ENCODE data around the gene EIF4E. TPM values are rescaled to one million over a fixed set of nuclear protein-coding genes. Genes with fewer than 3 reads are reported as not detected.
"Not testable (repeated sequence)": the region's sequence is repeated elsewhere in the genome, so short reads cannot be mapped to it uniquely, and the experiment has no call there.

EIF4E gene
- total RNA-seq, 2 experiments from 2014 or later, result 103 to 105 TPM

DNA sequence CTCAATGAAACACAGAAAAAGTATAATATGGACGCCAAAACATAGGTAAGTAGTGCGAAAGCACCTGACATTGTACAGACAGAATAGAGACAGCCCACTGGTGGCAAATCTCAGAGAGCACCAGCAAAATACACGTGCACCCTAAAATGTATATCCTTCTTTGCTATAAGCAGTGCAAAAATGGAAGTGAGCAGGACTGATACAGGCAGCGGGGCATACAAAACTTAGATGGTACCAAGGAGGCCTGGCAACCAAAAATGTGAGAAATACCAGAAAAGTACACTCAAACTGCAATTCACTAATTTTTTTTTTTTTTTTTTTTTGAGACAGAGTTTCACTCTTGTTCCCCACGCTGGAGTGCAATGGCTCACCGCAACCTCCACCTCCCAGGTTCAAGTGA lies 63.9 kb downstream of the EIF4E start:
- ChIA-PET CTCF (no interaction called here), POLR2A (no interaction called here)
- no peak for ATAC-seq
- Mint-ChIP-seq H3K4me3 (no peak overlapping the region), H3K27ac (no peak overlapping the region), H3K27me3 (ENCODE audit: low read depth) (no peaks in the 10 kb centered on the region), H3K4me1 (ENCODE audit: low read depth) (no peaks in the 10 kb centered on the region), H3K9me3 (ENCODE audit: insufficient read depth) (no peaks in the 10 kb centered on the region), H3K36me3 (ENCODE audit: low read depth) (no peaks in the 10 kb centered on the region)
- DNase-seq, result no peak

GRCh38 chr4:98864560-98864959 lies 64.4 kb downstream of the EIF4E start:
- Mint-ChIP-seq H3K9me3 (ENCODE audit: insufficient read depth) (no peaks in the 10 kb centered on the region), H3K4me1 (ENCODE audit: low read depth) (no peaks in the 10 kb centered on the region), H3K27ac (no peak overlapping the region), H3K36me3 (ENCODE audit: low read depth) (no peaks in the 10 kb centered on the region), H3K27me3 (ENCODE audit: low read depth) (no peaks in the 10 kb centered on the region), H3K4me3 (no peak overlapping the region)
- CTCF ChIA-PET, result interaction anchor here (1.0 kb wide), 1 partner anchor 31 kb away, joined by 3 read pairs; no protein-coding TSS in a partner anchor
- DNase-seq, result no peak
- ATAC-seq, result no peak
- POLR2A ChIA-PET, result no interaction called here

GRCh38 chr4:98862371-98862770 lies 66.6 kb downstream of the EIF4E start:
- Mint-ChIP-seq H3K36me3 (ENCODE audit: low read depth) (no peaks in the 10 kb centered on the region), H3K4me1 (ENCODE audit: low read depth) (no peaks in the 10 kb centered on the region), H3K27ac (no peak overlapping the region), H3K27me3 (ENCODE audit: low read depth) (no peaks in the 10 kb centered on the region), H3K9me3 (ENCODE audit: insufficient read depth) (no peaks in the 10 kb centered on the region), H3K4me3 (no peak overlapping the region)
- ATAC-seq (no peak), DNase-seq (no peak)
- ChIA-PET CTCF (no interaction called here), POLR2A (no interaction called here)

GRCh38 chr4:98861100-98861884 lies 67.6 kb downstream of the EIF4E start:
- no peak for ATAC-seq
- POLR2A ChIA-PET, result interaction anchor here (0.6 kb wide), 1 partner anchor 83 kb away, joined by 3 read pairs; no protein-coding TSS in a partner anchor
- Mint-ChIP-seq H3K4me1 (ENCODE audit: low read depth) (no peaks in the 10 kb centered on the region), H3K27me3 (ENCODE audit: low read depth) (no peaks in the 10 kb centered on the region), H3K27ac (no peak overlapping the region), H3K4me3 (no peak overlapping the region), H3K36me3 (ENCODE audit: low read depth) (no peaks in the 10 kb centered on the region), H3K9me3 (ENCODE audit: insufficient read depth) (no peaks in the 10 kb centered on the region)
- no peak for DNase-seq
- CTCF ChIA-PET, result interaction anchor here (1.6 kb wide), 2 partner anchors 134 to 393 kb away, joined by 5 to 7 read pairs; partner anchors contain the start of gene METAP1

GRCh38 chr4:98851806-98852205 lies 77.1 kb downstream of the EIF4E start:
- Mint-ChIP-seq H3K4me1 (ENCODE audit: low read depth) (no peaks in the 10 kb centered on the region), H3K9me3 (ENCODE audit: insufficient read depth) (peaks cover 8% of the 10 kb centered on the region), H3K36me3 (ENCODE audit: low read depth) (peaks cover 2% of the 10 kb centered on the region), H3K4me3 (no peak overlapping the region), H3K27ac (no peak overlapping the region), H3K27me3 (ENCODE audit: low read depth) (peaks cover 15% of the 10 kb centered on the region)
- ChIA-PET POLR2A (no interaction called here), CTCF (no interaction called here)
- ATAC-seq (no peak), DNase-seq (no peak)

DNA sequence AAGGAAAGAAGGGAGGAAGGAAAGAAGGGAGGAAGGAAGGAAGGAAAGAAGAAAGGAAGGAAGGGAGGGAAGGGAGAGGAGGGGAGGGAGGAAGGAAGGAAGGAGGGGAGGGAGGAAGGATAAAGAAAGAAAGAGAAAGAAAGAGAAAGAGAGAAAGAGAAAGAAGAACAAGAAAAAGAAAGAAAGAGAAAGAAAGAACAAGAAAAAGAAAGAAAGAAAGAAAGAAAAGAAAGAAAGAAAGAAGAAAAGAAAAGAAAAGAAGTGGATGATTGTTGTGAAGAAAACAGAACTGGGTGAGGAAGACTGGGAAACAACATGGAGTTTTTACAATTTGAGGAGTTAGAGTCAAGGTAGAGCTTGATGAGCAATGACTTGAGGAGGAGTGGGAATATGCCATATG lies 78.0 kb downstream of the EIF4E start:
- H3K9me3 Mint-ChIP-seq (ENCODE audit: insufficient read depth), result peaks cover 13% of the 10 kb centered on the region
- no peaks in the 10 kb centered on the region for H3K4me1 Mint-ChIP-seq (ENCODE audit: low read depth)
- peaks cover 5% of the 10 kb centered on the region for H3K36me3 Mint-ChIP-seq (ENCODE audit: low read depth)
- ATAC-seq (no peak), DNase-seq (no peak)
- H3K27me3 Mint-ChIP-seq (ENCODE audit: low read depth), result peaks cover 15% of the 10 kb centered on the region
- ChIA-PET CTCF (no interaction called here), POLR2A (no interaction called here)
- no peak overlapping the region for H3K27ac Mint-ChIP-seq
- H3K4me3 Mint-ChIP-seq, result no peak overlapping the region

GRCh38 chr4:98848448-98848847 lies 80.5 kb downstream of the EIF4E start:
- H3K27me3 Mint-ChIP-seq (ENCODE audit: low read depth), result peaks cover 8% of the 10 kb centered on the region
- peaks cover 6% of the 10 kb centered on the region for H3K36me3 Mint-ChIP-seq (ENCODE audit: low read depth)
- H3K4me1 Mint-ChIP-seq (ENCODE audit: low read depth), result no peaks in the 10 kb centered on the region
- ChIA-PET POLR2A (no interaction called here), CTCF (no interaction called here)
- H3K9me3 Mint-ChIP-seq (ENCODE audit: insufficient read depth), result peaks cover 20% of the 10 kb centered on the region
- DNase-seq, result no peak
- ATAC-seq, result no peak
- no peak overlapping the region for H3K4me3 Mint-ChIP-seq
- no peak overlapping the region for H3K27ac Mint-ChIP-seq

GRCh38 chr4:98845960-98846359 lies 83.0 kb downstream of the EIF4E start:
- peaks cover 6% of the 10 kb centered on the region for H3K36me3 Mint-ChIP-seq (ENCODE audit: low read depth)
- no peak for DNase-seq
- ChIA-PET POLR2A (no interaction called here), CTCF (no interaction called here)
- no peaks in the 10 kb centered on the region for H3K27me3 Mint-ChIP-seq (ENCODE audit: low read depth)
- ATAC-seq, result no peak
- H3K27ac Mint-ChIP-seq, result no peak overlapping the region
- peaks cover 23% of the 10 kb centered on the region for H3K9me3 Mint-ChIP-seq (ENCODE audit: insufficient read depth)
- H3K4me3 Mint-ChIP-seq, result no peak overlapping the region
- no peaks in the 10 kb centered on the region for H3K4me1 Mint-ChIP-seq (ENCODE audit: low read depth)

DNA sequence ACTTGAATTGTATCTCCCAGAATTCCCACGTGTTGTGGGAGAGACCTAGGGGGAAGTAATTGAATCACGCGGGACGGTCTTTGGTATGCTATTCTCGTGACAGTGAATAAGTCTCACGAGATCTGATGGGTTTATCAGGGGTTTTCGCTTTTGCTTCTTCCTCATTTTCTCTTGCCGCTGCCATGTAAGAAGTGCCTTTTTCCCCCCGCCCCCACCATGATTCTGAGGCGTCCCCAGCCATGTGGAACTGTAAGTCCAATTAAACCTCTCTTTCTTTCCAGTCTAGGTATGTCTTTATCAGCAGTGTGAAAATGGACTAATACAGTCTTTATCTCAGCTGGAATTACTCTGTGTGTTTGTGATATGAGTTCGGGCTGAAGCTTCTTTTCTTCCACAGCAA lies 86.0 kb downstream of the EIF4E start:
- H3K27ac Mint-ChIP-seq; ATAC-seq; H3K4me1 Mint-ChIP-seq (ENCODE audit: low read depth); H3K4me3 Mint-ChIP-seq; CTCF ChIA-PET; H3K36me3 Mint-ChIP-seq (ENCODE audit: low read depth); POLR2A ChIA-PET; DNase-seq; H3K27me3 Mint-ChIP-seq (ENCODE audit: low read depth): not testable (repeated sequence)
- peaks cover 23% of the 10 kb centered on the region for H3K9me3 Mint-ChIP-seq (ENCODE audit: insufficient read depth)

DNA sequence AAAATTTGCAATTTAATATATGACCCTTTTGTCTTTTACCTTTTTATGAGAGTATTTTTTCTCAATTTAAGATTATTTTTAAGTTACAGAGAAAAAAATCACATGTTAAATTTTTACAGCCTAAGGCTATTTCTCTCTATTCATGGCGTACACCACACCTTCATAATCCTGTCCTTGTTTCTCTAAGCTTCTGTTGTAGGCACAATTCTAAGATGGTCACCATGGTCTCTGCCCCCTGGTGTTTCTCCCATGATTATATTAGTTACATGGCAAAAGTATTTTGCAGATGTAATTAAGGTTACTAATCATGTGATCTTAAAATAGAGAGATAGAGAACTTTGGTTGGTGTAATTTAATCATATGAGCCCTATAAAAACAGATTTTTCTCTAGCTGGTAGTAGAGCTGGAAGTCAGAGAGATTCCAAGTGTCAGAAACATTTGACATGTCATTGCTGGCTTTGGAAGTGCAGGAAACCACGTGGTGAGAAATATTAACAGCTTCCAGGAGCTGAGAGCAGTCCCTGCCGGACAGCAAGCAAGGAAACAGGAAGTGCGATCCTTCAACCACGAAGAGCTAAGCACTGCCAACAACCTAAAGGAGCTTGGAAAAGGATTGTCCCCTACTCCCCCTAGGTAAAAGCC lies 89.8 kb downstream of the EIF4E start:
- ATAC-seq (no peak), DNase-seq (no peak)
- Mint-ChIP-seq H3K27ac (no peak overlapping the region), H3K27me3 (ENCODE audit: low read depth) (no peaks in the 10 kb centered on the region), H3K4me3 (no peak overlapping the region), H3K36me3 (ENCODE audit: low read depth) (no peaks in the 10 kb centered on the region), H3K4me1 (ENCODE audit: low read depth) (no peaks in the 10 kb centered on the region), H3K9me3 (ENCODE audit: insufficient read depth) (peaks cover 4% of the 10 kb centered on the region)
- POLR2A ChIA-PET, result no interaction called here
- CTCF ChIA-PET, result interaction anchor here (0.7 kb wide), 1 partner anchor 371 kb away, joined by 3 read pairs; no protein-coding TSS in a partner anchor

DNA sequence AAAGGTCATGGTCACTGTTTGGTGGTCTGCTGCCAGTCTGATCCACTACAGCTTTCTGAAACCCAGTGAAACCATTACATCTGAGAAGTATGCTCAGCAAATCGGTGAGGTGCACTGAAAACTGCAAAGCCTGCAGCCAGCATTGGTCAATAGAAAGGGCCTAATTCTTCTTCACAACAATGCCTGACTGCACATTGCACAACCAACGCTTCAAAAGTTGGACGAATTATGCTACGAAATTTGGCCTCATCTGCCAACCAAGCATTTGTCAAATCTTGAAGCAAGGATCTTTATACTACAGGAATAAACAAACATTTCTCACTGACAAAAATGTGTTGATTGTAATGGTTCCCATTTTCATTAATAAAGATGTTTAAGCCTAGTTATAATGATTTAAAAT lies 90.4 kb downstream of the EIF4E start:
- ATAC-seq (no peak), DNase-seq (no peak)
- H3K9me3 Mint-ChIP-seq (ENCODE audit: insufficient read depth), result peaks cover 4% of the 10 kb centered on the region
- ChIA-PET CTCF (no interaction called here), POLR2A (no interaction called here)
- no peak overlapping the region for H3K27ac Mint-ChIP-seq
- no peaks in the 10 kb centered on the region for H3K4me1 Mint-ChIP-seq (ENCODE audit: low read depth)
- H3K4me3 Mint-ChIP-seq, result no peak overlapping the region
- H3K36me3 Mint-ChIP-seq (ENCODE audit: low read depth), result no peaks in the 10 kb centered on the region
- H3K27me3 Mint-ChIP-seq (ENCODE audit: low read depth), result no peaks in the 10 kb centered on the region

GRCh38 chr4:98833384-98833783 lies 95.5 kb downstream of the EIF4E start:
- ChIA-PET POLR2A (no interaction called here), CTCF (interaction anchor here (1.3 kb wide), 1 partner anchor 30 kb away, joined by 3 read pairs; no protein-coding TSS in a partner anchor)
- no peak overlapping the region for H3K4me3 Mint-ChIP-seq
- no peak for ATAC-seq
- DNase-seq, result no peak
- no peaks in the 10 kb centered on the region for H3K9me3 Mint-ChIP-seq (ENCODE audit: insufficient read depth)
- H3K4me1 Mint-ChIP-seq (ENCODE audit: low read depth), result peaks cover 4% of the 10 kb centered on the region
- H3K27ac Mint-ChIP-seq, result no peak overlapping the region
- H3K27me3 Mint-ChIP-seq (ENCODE audit: low read depth), result peaks cover 3% of the 10 kb centered on the region
- H3K36me3 Mint-ChIP-seq (ENCODE audit: low read depth), result no peaks in the 10 kb centered on the region
